ENCODE results near the gene CLK4. TPM values are rescaled to one million over a fixed set of nuclear protein-coding genes. Genes with fewer than 3 reads are reported as not detected.
A peak's percentile ranks its signal among the peaks of the same experiment; 100 is the strongest.
"Not testable (repeated sequence)": the region's sequence is repeated elsewhere in the genome, so short reads cannot be mapped to it uniquely, and the experiment has no call there.

The CLK4 gene
- total RNA-seq, 5 donors from 2014 or later (not counting 1 experiment from before 2014, with no cell fraction given): 83.2 to 93.5 (median 86.5) TPM

- Mint-ChIP-seq H3K4me3 (no peak overlapping the region), H3K4me1 (peaks cover 0 to 14% (median 7%) of the 10 kb centered on the region in 3 donors), H3K27ac (no peak overlapping the region), H3K9me3 (no peaks in the 10 kb centered on the region), H3K36me3 (no peaks in the 10 kb centered on the region), H3K27me3 (peaks cover 51 to 60% of the 10 kb centered on the region in 2 donors)
- no CpG with 5 or more reads among the region's 2 CpGs for WGBS (ENCODE audit: insufficient coverage)
- Histone ChIP-seq H3K4me3 (ENCODE audit: control insufficient read depth in 1 of 2, extremely low read depth in 1 of 2, low read length in 1 of 2) (no peak overlapping the region), H3K27me3 (replicated peaks in 1 of 2; ENCODE audit: control insufficient read depth in 2 of 2, extremely low read depth in 1 of 2, insufficient read depth in 2 of 2, low read length in 1 of 2) (peaks cover 7 to 56% of the 10 kb centered on the region in 2 experiments), H3K9me3 (no peaks in the 10 kb centered on the region), H3K4me1 (ENCODE audit: control insufficient read depth in 1 of 2, extremely low read depth in 1 of 2, insufficient read depth in 2 of 2, low read length in 2 of 2) (peaks cover 4 to 14% of the 10 kb centered on the region in 2 experiments), H3K27ac (ENCODE audit: low read length) (no peak overlapping the region), H3K36me3 (ENCODE audit: control insufficient read depth in 2 of 2, extremely low read depth in 1 of 2, insufficient read depth in 1 of 2, low read length in 1 of 2) (no peaks in the 10 kb centered on the region)
- ChIA-PET CTCF (interaction anchor here in 1 of 2 donors (0.7 kb wide), 1 partner anchor 77 kb away, joined by 4 read pairs; no protein-coding TSS in a partner anchor), POLR2A (no interaction called here)
- no peak for ATAC-seq (replicated peaks in 1 of 4)
- no peak for DNase-seq
These were observed 40.5 kb downstream of the CLK4 start for GRCh38 chr5:178586396-178586795.

GRCh38 chr5:178585421-178585820 is 41.4 kb downstream of the CLK4 start:
- H3K27me3 ChIP-seq (replicated peaks in 1 of 2; ENCODE audit: control insufficient read depth in 2 of 2, extremely low read depth in 1 of 2, insufficient read depth in 2 of 2, low read length in 1 of 2): peaks cover 5 to 53% of the 10 kb centered on the region in 2 experiments
- peaks cover 47 to 53% of the 10 kb centered on the region in 2 donors for H3K27me3 Mint-ChIP-seq

GRCh38 chr5:178583279-178583678 is 43.6 kb downstream of the CLK4 start:
- H3K9me3 ChIP-seq: no peaks in the 10 kb centered on the region
- no peak for DNase-seq
- no peaks in the 10 kb centered on the region for H3K9me3 Mint-ChIP-seq
- H3K36me3 ChIP-seq (ENCODE audit: control insufficient read depth in 2 of 2, extremely low read depth in 1 of 2, insufficient read depth in 1 of 2, low read length in 1 of 2): no peaks in the 10 kb centered on the region
- CTCF ChIA-PET: no interaction called here
- H3K27ac Mint-ChIP-seq: no peak overlapping the region
- no peaks in the 10 kb centered on the region for H3K4me1 Mint-ChIP-seq
- no peaks in the 10 kb centered on the region for H3K4me1 ChIP-seq (ENCODE audit: control insufficient read depth in 1 of 2, extremely low read depth in 1 of 2, insufficient read depth in 2 of 2, low read length in 2 of 2)
- H3K4me3 ChIP-seq (ENCODE audit: control insufficient read depth in 1 of 2, extremely low read depth in 1 of 2, low read length in 1 of 2): no peak overlapping the region
- H3K36me3 Mint-ChIP-seq: no peaks in the 10 kb centered on the region
- H3K27me3 ChIP-seq (replicated peaks in 1 of 2; ENCODE audit: control insufficient read depth in 2 of 2, extremely low read depth in 1 of 2, insufficient read depth in 2 of 2, low read length in 1 of 2): peaks cover 0 to 44% of the 10 kb centered on the region in 2 experiments
- no peak for ATAC-seq (replicated peaks in 1 of 4)
- no peak overlapping the region for H3K4me3 Mint-ChIP-seq
- no peak overlapping the region for H3K27ac ChIP-seq (ENCODE audit: low read length)
- POLR2A ChIA-PET: no interaction called here
- peaks cover 44 to 50% of the 10 kb centered on the region in 2 donors for H3K27me3 Mint-ChIP-seq
- WGBS (ENCODE audit: insufficient coverage): no CpG with 5 or more reads among the region's 8 CpGs

More at GRCh38 chr5:178585421-178585820, 41.4 kb downstream of the CLK4 start:
- H3K4me1 Mint-ChIP-seq; CTCF ChIA-PET; H3K9me3 ChIP-seq; POLR2A ChIA-PET; H3K4me1 ChIP-seq (ENCODE audit: control insufficient read depth in 1 of 2, extremely low read depth in 1 of 2, insufficient read depth in 2 of 2, low read length in 2 of 2); H3K36me3 ChIP-seq (ENCODE audit: control insufficient read depth in 2 of 2, extremely low read depth in 1 of 2, insufficient read depth in 1 of 2, low read length in 1 of 2); H3K9me3 Mint-ChIP-seq; H3K36me3 Mint-ChIP-seq; H3K27ac Mint-ChIP-seq; H3K27ac ChIP-seq (ENCODE audit: low read length); H3K4me3 ChIP-seq (ENCODE audit: control insufficient read depth in 1 of 2, extremely low read depth in 1 of 2, low read length in 1 of 2); H3K4me3 Mint-ChIP-seq: not testable (repeated sequence)
- peak in 16 of 35 experiments; percentile 8 to 63 (median 26) for DNase-seq
- 81% methylated on average over 11 of the region's 11 CpGs for WGBS (ENCODE audit: insufficient coverage)
- peak in 2 of 4 experiments; percentile 50 to 54 for ATAC-seq (replicated peaks in 1 of 4)

- Mint-ChIP-seq H3K36me3 (no peaks in the 10 kb centered on the region), H3K9me3 (no peaks in the 10 kb centered on the region), H3K27me3 (peaks cover 37 to 45% of the 10 kb centered on the region in 2 donors), H3K27ac (no peak overlapping the region), H3K4me3 (no peak overlapping the region), H3K4me1 (no peaks in the 10 kb centered on the region)
- DNase-seq (no peak), ATAC-seq (replicated peaks in 1 of 4) (no peak)
- 92% methylated on average over 8 of the region's 13 CpGs for whole genome bisulfite sequencing (ENCODE audit: insufficient coverage)
- no peaks in the 10 kb centered on the region for H3K9me3 ChIP-seq
- no peak overlapping the region for H3K27ac ChIP-seq (ENCODE audit: low read length)
- no peak overlapping the region for H3K4me3 ChIP-seq (ENCODE audit: control insufficient read depth in 1 of 2, extremely low read depth in 1 of 2, low read length in 1 of 2)
- no peaks in the 10 kb centered on the region for H3K36me3 ChIP-seq (ENCODE audit: control insufficient read depth in 2 of 2, extremely low read depth in 1 of 2, insufficient read depth in 1 of 2, low read length in 1 of 2)
- peaks cover 4 to 47% of the 10 kb centered on the region in 2 experiments for H3K27me3 ChIP-seq (replicated peaks in 1 of 2; ENCODE audit: control insufficient read depth in 2 of 2, extremely low read depth in 1 of 2, insufficient read depth in 2 of 2, low read length in 1 of 2)
- POLR2A ChIA-PET: no interaction called here
- no peaks in the 10 kb centered on the region for H3K4me1 ChIP-seq (ENCODE audit: control insufficient read depth in 1 of 2, extremely low read depth in 1 of 2, insufficient read depth in 2 of 2, low read length in 2 of 2)
- CTCF ChIA-PET: no interaction called here
These were observed 44.6 kb downstream of the CLK4 start for GRCh38 chr5:178582291-178582690.

GRCh38 chr5:178581621-178582020 is 45.2 kb downstream of the CLK4 start:
- Mint-ChIP-seq H3K9me3 (no peaks in the 10 kb centered on the region), H3K4me3 (no peak overlapping the region), H3K27me3 (peaks cover 31 to 41% of the 10 kb centered on the region in 2 donors), H3K27ac (no peak overlapping the region), H3K4me1 (no peaks in the 10 kb centered on the region), H3K36me3 (no peaks in the 10 kb centered on the region)
- CTCF ChIA-PET: interaction anchor here in 1 of 2 donors (0.6 kb wide), 1 partner anchor 1057 kb away, joined by 3 read pairs; no protein-coding TSS in a partner anchor
- no peak for DNase-seq
- WGBS (ENCODE audit: insufficient coverage): 87% methylated on average over 3 of the region's 3 CpGs
- POLR2A ChIA-PET: no interaction called here
- no peak overlapping the region for H3K4me3 ChIP-seq (ENCODE audit: control insufficient read depth in 1 of 2, extremely low read depth in 1 of 2, low read length in 1 of 2)
- H3K4me1 ChIP-seq (ENCODE audit: control insufficient read depth in 1 of 2, extremely low read depth in 1 of 2, insufficient read depth in 2 of 2, low read length in 2 of 2): no peaks in the 10 kb centered on the region
- H3K27ac ChIP-seq (ENCODE audit: low read length): no peak overlapping the region
- no peak for ATAC-seq (replicated peaks in 1 of 4)
- peaks cover 4 to 51% of the 10 kb centered on the region in 2 experiments for H3K27me3 ChIP-seq (replicated peaks in 1 of 2; ENCODE audit: control insufficient read depth in 2 of 2, extremely low read depth in 1 of 2, insufficient read depth in 2 of 2, low read length in 1 of 2)
- H3K36me3 ChIP-seq (ENCODE audit: control insufficient read depth in 2 of 2, extremely low read depth in 1 of 2, insufficient read depth in 1 of 2, low read length in 1 of 2): no peaks in the 10 kb centered on the region
- H3K9me3 ChIP-seq: no peaks in the 10 kb centered on the region

- POLR2A ChIA-PET: interaction anchor here in 1 of 2 donors (0.6 kb wide), 1 partner anchor 14 kb away, joined by 3 read pairs; no protein-coding TSS in a partner anchor
- no peaks in the 10 kb centered on the region for H3K9me3 Mint-ChIP-seq
- no peak for ATAC-seq (replicated peaks in 1 of 4)
These were observed 46.4 kb downstream of the CLK4 start for GRCh38 chr5:178580271-178580955.

More at GRCh38 chr5:178580271-178580955, 46.4 kb downstream of the CLK4 start:
- no peak for DNase-seq
- H3K27me3 ChIP-seq (replicated peaks in 1 of 2; ENCODE audit: control insufficient read depth in 2 of 2, extremely low read depth in 1 of 2, insufficient read depth in 2 of 2, low read length in 1 of 2): peaks cover 6 to 53% of the 10 kb centered on the region in 2 experiments
- Mint-ChIP-seq H3K4me1 (no peaks in the 10 kb centered on the region), H3K36me3 (no peaks in the 10 kb centered on the region), H3K27ac (no peak overlapping the region), H3K27me3 (peaks cover 24 to 39% of the 10 kb centered on the region in 2 donors), H3K4me3 (no peak overlapping the region)
- H3K36me3 ChIP-seq (ENCODE audit: control insufficient read depth in 2 of 2, extremely low read depth in 1 of 2, insufficient read depth in 1 of 2, low read length in 1 of 2): no peaks in the 10 kb centered on the region
- CTCF ChIA-PET: no interaction called here
- no peak overlapping the region for H3K27ac ChIP-seq (ENCODE audit: low read length)
- no peaks in the 10 kb centered on the region for H3K4me1 ChIP-seq (ENCODE audit: control insufficient read depth in 1 of 2, extremely low read depth in 1 of 2, insufficient read depth in 2 of 2, low read length in 2 of 2)
- 88% methylated on average over 10 of the region's 15 CpGs for WGBS (ENCODE audit: insufficient coverage)
- no peak overlapping the region for H3K4me3 ChIP-seq (ENCODE audit: control insufficient read depth in 1 of 2, extremely low read depth in 1 of 2, low read length in 1 of 2)
- no peaks in the 10 kb centered on the region for H3K9me3 ChIP-seq
